Measurements from ENCODE around the gene AMOTL2.

DNA sequence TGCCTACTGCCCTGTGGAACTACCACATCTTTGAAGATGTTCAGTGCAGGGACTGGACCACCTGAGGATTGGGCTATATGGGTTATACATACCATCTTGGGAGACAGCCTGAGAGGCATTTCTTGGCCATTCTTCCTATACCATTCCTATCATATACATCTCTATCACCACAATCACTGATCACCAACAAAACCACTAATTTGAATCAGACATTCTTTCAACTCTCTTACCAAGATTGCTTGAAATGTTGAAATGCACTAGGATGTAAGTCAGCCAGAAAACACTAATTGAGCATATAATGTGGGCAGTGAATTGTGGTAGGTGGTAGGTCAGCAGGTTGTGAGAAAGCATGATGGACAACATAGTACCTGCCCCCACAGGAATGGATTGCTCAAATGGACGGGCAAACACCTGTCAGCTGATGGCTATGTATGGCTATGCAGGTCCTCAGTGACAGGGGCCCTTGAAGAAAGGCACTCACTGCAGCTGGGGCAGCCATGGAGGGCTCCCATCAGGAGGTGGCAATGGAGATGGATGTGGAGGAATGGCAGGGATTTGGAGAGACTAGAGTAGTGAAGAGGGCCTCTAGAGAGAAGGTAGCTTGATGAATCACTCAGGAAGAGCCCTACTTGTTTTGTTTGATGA is 49.1 kb downstream of the AMOTL2 start:
- TF ChIP-seq JUNB (IDR thresholded peaks at IDR 0.05), result no peak
- TF ChIP-seq, protein P1, sequence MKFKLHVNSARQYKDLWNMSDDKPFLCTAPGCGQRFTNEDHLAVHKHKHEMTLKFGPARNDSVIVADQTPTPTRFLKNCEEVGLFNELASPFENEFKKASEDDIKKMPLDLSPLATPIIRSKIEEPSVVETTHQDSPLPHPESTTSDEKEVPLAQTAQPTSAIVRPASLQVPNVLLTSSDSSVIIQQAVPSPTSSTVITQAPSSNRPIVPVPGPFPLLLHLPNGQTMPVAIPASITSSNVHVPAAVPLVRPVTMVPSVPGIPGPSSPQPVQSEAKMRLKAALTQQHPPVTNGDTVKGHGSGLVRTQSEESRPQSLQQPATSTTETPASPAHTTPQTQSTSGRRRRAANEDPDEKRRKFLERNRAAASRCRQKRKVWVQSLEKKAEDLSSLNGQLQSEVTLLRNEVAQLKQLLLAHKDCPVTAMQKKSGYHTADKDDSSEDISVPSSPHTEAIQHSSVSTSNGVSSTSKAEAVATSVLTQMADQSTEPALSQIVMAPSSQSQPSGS (IDR thresholded peaks at IDR 0.05; ENCODE audit: low read length), result no peak
